Measurements from ENCODE around the gene CAMTA1.

The CAMTA1 gene

DNA sequence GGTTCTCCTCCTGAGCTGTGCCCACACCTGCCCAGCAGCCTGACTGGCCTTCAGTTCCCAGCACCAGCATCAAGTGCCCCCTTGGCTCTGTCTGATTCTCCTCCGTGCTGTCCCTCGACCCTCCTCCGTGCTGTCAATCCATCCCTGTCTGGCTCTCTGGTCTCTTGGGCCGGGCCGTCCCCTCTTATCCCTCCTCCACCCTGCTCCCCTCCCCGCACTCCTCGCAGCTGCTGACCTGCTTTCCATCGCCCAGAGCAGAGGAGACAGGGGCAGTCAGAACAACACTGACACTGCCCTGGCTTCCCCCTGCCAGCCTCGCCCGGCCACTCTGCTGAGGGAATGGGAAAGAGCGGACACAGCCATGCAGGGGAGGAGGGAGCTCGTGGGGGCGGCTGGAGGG, 267.4 kb downstream of the CAMTA1 start:
- ChIA-PET POLR2A (no interaction called here), CTCF (interaction anchor here (1.4 kb wide), 1 partner anchor 10 kb away, joined by 5 read pairs; no protein-coding TSS in a partner anchor)
- Histone ChIP-seq H3K4me3 (ENCODE audit: low read depth, low read length) (no peak overlapping the region), H3K27ac (ENCODE audit: extremely low read depth, low read depth, low read length) (no peak overlapping the region), H3K4me1 (ENCODE audit: control insufficient read depth, insufficient read depth, low read length) (no peaks in the 10 kb centered on the region), H3K9me3 (ENCODE audit: control insufficient read depth, insufficient read depth, low read depth, low read length) (no peaks in the 10 kb centered on the region), H3K36me3 (ENCODE audit: control insufficient read depth in 2 of 2, insufficient read depth in 1 of 2, low read length in 2 of 2) (no peaks in the 10 kb centered on the region)
- TF ChIP-seq ZNF37A (tag by site-specific recombination; IDR thresholded peaks at IDR 0.05) (no peak), BCL6B (tag by site-specific recombination; IDR thresholded peaks at IDR 0.05) (no peak), MEIS1 (CRISPR knock-in tag; IDR thresholded peaks at IDR 0.05; ENCODE audit: borderline replicate concordance) (no peak), ZBTB21 (tag by site-specific recombination; IDR thresholded peaks at IDR 0.05) (no peak), ZBTB48 (tag by site-specific recombination; IDR thresholded peaks at IDR 0.05) (no peak), ZSCAN18 (tag by site-specific recombination; IDR thresholded peaks at IDR 0.05) (no peak), ZNF791 (tag by site-specific recombination; IDR thresholded peaks at IDR 0.05) (no peak), ZFP37 (tag by site-specific recombination; IDR thresholded peaks at IDR 0.05) (no peak), ZNF280D (tag by site-specific recombination; IDR thresholded peaks at IDR 0.05) (no peak), YY1 (tag by site-specific recombination; IDR thresholded peaks at IDR 0.05) (no peak), ZNF112 (tag by site-specific recombination; IDR thresholded peaks at IDR 0.05) (no peak), SP2 (tag by site-specific recombination; IDR thresholded peaks at IDR 0.05) (no peak), ZNF600 (tag by site-specific recombination; IDR thresholded peaks at IDR 0.05) (no peak), ZNF488 (tag by site-specific recombination; IDR thresholded peaks at IDR 0.05) (no peak)
- TF ChIP-seq, protein P1, sequence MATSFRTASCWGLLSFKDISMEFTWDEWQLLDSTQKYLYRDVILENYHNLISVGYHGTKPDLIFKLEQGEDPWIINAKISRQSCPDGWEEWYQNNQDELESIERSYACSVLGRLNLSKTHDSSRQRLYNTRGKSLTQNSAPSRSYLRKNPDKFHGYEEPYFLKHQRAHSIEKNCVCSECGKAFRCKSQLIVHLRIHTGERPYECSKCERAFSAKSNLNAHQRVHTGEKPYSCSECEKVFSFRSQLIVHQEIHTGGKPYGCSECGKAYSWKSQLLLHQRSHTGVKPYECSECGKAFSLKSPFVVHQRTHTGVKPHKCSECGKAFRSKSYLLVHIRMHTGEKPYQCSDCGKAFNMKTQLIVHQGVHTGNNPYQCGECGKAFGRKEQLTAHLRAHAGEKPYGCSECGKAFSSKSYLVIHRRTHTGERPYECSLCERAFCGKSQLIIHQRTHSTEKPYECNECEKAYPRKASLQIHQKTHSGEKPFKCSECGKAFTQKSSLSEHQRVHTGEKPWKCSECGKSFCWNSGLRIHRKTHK (tag by site-specific recombination; IDR thresholded peaks at IDR 0.05), result no peak

DNA sequence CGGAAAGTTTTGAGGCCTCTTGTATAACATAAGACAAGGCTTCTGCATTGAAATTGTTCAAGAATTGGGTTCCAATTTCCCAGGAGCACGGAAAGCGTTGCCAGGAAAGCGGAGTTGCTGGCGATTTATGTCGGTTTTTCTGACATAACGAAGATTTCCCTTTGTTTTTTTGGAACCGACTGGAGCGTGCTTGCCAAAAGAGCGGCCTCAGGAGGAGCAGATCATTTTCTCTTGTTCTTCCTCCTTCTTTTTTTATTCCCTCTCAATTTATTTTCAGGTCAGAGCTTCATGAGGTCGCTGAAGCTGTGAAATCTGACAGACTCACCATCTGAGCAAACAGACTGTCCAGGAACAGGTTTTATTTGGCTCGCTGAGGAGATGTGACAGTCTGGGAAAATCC, 275.5 kb downstream of the CAMTA1 start:
- ChIA-PET POLR2A (no interaction called here), CTCF (interaction anchor here (1.1 to 2.2 kb wide), 2 partner anchors 10 to 18 kb away, joined by 3 to 8 read pairs; no protein-coding TSS in a partner anchor)
- H3K36me3 ChIP-seq (ENCODE audit: control insufficient read depth in 2 of 2, insufficient read depth in 1 of 2, low read length in 2 of 2), result no peaks in the 10 kb centered on the region
- H3K4me3 ChIP-seq (ENCODE audit: low read depth, low read length), result no peak overlapping the region
- no peak overlapping the region for H3K27ac ChIP-seq (ENCODE audit: extremely low read depth, low read depth, low read length)
- H3K4me1 ChIP-seq (ENCODE audit: control insufficient read depth, insufficient read depth, low read length), result no peaks in the 10 kb centered on the region
- H3K9me3 ChIP-seq (ENCODE audit: control insufficient read depth, insufficient read depth, low read depth, low read length), result no peaks in the 10 kb centered on the region
- no peak for TF ChIP-seq ZNF280D (tag by site-specific recombination; IDR thresholded peaks at IDR 0.05)
- no peak for TF ChIP-seq ZNF132 (tag by site-specific recombination; IDR thresholded peaks at IDR 0.05; ENCODE audit: borderline replicate concordance)
- TF ChIP-seq ZEB2 (tag by site-specific recombination; IDR thresholded peaks at IDR 0.05), result no peak
- no peak for TF ChIP-seq ZNF658 (tag by site-specific recombination; IDR thresholded peaks at IDR 0.05)
- TF ChIP-seq KLF16 (tag by site-specific recombination; IDR thresholded peaks at IDR 0.05), result no peak
- TF ChIP-seq ZNF394 (tag by site-specific recombination; IDR thresholded peaks at IDR 0.05; ENCODE audit: borderline replicate concordance), result no peak
- no peak for TF ChIP-seq ZNF146 (tag by site-specific recombination; IDR thresholded peaks at IDR 0.05)
- no peak for TF ChIP-seq ZNF449 (tag by site-specific recombination; IDR thresholded peaks at IDR 0.05)
- TF ChIP-seq SP3 (tag by site-specific recombination; IDR thresholded peaks at IDR 0.05), result no peak

Data from HEK293 (cell line).